Fibroblast of lung (primary cell): ENCODE results near the gene ATRIP.

ENCODE experiments used
- EZH2 ChIP-seq: IDR thresholded peaks from 2 replicates; pipeline ENCODE4 v1.5.1; 2012; ENCODE audit warnings: low read length, control low read depth, mild to moderate bottlenecking; ENCODE audit errors: missing control alignments
- TF ChIP-seq, protein P1 (sequence below), 2 donors: IDR thresholded peaks in 1 of 2; conservative IDR thresholded peaks in 1 of 2; 1 replicate in 1 of 2; 2 replicates in 1 of 2; pipeline ENCODE4 v1.5.1; 2011 to 2012; ENCODE audit warnings: low read length in 2 of 2, control low read depth in 1 of 2, inconsistent platforms in 1 of 2, low read depth in 1 of 2, mild to moderate bottlenecking in 1 of 2

DNA sequence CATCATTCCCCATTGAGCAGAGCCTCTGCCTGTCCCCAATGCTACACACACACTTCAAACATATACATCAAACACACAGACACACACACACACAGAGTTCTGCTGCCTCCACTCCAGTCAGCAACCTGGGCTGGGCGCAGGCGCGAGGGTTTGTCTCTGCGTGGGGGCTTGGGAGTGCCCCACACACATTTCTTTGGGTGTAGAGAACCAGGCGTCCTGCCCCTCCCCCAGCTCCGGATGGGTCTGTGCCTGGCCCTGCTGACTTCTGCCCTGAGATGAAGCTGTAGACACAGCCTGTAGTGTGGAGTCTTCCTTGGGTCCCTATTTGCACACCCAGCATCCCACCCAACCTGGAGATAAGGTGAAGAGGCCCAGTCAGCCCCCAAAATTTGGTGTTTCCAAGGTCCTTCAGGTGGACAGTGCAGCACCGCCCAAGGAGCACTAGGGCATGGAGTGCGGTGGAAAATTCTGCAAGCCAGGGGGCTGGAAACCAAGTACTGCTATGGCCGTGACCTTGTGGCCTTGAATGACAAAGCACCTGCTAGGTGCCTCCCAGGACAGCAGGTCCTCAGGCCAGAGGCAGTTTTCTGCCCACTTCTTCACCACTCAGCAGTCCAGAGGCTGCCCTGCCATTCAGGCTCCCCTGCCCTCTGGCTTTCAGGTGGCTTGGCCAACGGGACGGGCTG, 47.7 kb upstream of the ATRIP start:
- TF ChIP-seq, protein P1, sequence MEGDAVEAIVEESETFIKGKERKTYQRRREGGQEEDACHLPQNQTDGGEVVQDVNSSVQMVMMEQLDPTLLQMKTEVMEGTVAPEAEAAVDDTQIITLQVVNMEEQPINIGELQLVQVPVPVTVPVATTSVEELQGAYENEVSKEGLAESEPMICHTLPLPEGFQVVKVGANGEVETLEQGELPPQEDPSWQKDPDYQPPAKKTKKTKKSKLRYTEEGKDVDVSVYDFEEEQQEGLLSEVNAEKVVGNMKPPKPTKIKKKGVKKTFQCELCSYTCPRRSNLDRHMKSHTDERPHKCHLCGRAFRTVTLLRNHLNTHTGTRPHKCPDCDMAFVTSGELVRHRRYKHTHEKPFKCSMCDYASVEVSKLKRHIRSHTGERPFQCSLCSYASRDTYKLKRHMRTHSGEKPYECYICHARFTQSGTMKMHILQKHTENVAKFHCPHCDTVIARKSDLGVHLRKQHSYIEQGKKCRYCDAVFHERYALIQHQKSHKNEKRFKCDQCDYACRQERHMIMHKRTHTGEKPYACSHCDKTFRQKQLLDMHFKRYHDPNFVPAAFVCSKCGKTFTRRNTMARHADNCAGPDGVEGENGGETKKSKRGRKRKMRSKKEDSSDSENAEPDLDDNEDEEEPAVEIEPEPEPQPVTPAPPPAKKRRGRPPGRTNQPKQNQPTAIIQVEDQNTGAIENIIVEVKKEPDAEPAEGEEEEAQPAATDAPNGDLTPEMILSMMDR (conservative IDR thresholded peaks at IDR 0.05 in 1 of 2, IDR thresholded peaks at IDR 0.05 in 1 of 2; ENCODE audit: low read depth in 1 of 2, low read length in 2 of 2): no peak
- TF ChIP-seq EZH2: no peak
